Retinal pigment epithelial cell (primary cell): ENCODE results near the gene KIF26B.

ENCODE experiments used
- DNase-seq: peaks from one replicate; pipeline ENCODE4 v3.0.0-alpha.2; 2010; ENCODE audit warnings: low read depth
- H3K4me3 ChIP-seq: 2 replicates; pipeline ENCODE4 v1.5.1; 2011; ENCODE audit warnings: mild to moderate bottlenecking, low read length, control low read depth, moderate library complexity
- TF ChIP-seq, protein P1 (sequence below): conservative IDR thresholded peaks from 2 replicates; pipeline ENCODE4 v1.5.1; 2011; ENCODE audit warnings: low read depth, low read length, control low read depth, inconsistent platforms

KIF26B gene

DNA sequence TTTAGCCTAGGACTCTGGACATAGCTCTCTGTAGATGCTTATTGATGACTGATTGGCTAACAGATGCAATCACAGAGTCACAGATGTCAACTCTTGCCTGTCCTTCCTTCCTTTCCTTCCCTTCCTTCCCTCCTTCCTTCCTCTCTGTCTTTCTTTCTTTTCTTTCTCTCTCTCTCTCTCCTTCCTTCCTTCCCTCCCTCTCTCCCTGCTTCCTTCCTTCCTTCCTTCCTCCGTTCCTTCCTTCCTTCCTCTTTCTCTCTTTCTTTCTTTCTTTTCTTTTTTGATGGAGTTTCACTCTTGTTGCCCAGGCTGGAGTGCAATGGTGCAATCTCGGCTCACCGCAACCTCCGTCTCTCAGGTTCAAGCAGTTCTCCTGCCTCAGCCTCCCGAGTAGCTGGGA, 106.1 kb downstream of the KIF26B start:
- TF ChIP-seq, protein P1, sequence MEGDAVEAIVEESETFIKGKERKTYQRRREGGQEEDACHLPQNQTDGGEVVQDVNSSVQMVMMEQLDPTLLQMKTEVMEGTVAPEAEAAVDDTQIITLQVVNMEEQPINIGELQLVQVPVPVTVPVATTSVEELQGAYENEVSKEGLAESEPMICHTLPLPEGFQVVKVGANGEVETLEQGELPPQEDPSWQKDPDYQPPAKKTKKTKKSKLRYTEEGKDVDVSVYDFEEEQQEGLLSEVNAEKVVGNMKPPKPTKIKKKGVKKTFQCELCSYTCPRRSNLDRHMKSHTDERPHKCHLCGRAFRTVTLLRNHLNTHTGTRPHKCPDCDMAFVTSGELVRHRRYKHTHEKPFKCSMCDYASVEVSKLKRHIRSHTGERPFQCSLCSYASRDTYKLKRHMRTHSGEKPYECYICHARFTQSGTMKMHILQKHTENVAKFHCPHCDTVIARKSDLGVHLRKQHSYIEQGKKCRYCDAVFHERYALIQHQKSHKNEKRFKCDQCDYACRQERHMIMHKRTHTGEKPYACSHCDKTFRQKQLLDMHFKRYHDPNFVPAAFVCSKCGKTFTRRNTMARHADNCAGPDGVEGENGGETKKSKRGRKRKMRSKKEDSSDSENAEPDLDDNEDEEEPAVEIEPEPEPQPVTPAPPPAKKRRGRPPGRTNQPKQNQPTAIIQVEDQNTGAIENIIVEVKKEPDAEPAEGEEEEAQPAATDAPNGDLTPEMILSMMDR, result no peak
- no peak overlapping the region for H3K4me3 ChIP-seq
- no peak for DNase-seq

DNA sequence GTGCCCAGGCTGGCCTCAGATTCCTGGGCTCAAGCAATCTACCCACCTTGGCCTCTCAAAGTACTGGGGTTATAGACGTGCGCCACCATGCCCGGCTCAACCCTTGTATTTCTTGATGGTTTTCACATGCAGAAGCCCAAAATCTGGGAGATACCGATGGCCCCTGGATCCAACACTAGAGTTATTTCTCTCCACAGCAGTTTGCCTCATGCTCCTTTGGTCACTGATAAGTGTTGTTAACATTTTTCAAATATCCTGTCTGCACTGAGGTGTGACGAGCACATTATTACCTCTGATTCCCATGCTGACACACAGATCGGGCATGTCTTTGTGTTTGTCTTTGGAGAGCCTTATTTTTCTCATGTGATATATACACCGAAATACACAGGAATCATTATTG, 107.0 kb downstream of the KIF26B start:
- H3K4me3 ChIP-seq, result no peak overlapping the region
- TF ChIP-seq, protein P1, result no peak
- no peak for DNase-seq

DNA sequence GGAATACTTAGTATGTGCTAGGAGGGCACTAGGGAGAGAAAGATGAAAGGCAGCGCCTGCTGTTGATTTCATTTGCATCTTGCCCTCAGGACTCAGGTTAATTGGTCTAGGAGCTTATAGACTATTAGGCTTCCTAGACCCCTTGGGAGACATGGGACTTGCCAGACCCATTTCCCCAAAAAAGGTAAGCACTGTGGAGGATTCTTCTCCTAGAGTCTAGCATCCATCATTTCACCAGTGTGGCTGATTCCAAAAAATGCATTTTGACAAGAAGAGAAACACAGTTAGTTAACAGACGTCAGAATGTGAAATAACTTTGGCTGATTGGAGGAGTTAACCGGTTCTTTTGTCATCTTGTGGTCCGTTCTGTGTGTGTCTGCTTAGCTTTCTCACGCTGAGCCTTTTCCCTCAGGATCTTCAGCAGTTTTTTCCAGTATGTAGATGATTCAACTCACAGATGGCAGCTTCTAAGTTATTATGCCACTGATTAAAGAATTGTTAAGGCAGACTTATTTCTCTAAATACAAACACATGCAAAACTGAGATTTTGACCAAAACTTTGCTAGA, 108.8 kb downstream of the KIF26B start:
- TF ChIP-seq, protein P1, result no peak
- no peak for DNase-seq
- no peak overlapping the region for H3K4me3 ChIP-seq

DNA sequence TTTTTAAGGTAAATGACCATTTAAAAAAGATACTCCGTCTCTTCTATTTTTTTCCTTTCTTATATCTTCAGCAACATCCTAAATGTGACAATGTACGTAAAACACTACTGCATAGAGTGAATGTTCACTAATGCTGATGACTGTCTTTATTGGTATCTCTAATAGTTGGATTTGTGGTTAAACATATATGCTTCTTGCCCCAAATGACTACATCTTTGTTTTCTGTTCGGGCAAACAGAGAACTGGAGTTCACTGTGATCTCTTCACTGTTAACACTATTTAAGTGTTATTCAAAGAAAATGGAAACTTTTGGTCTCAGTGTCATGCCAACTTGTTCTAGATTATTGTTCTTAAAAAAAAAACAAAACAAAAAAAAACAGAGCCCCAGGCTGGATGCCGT, 109.4 kb downstream of the KIF26B start:
- TF ChIP-seq, protein P1, result no peak
- no peak overlapping the region for H3K4me3 ChIP-seq
- DNase-seq, result no peak

DNA sequence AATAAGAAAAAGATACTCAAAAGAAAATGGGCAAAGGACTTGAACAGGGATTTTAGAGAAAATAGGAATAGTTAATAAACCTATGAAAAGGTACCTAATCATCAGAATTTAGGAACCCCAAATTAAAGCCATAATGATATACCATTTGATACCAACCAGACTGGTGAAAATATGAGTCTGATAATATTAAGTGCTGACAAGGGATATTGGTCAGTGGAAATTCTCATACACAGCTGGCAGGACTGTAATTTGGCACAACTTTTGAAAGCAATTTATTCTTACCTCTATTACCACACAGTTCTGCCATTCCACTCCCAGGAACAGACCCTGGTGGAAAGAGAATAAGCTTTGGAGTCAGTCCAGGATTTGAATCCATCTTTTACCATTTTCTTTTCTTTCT, 111.3 kb downstream of the KIF26B start:
- TF ChIP-seq, protein P1, result no peak
- DNase-seq, result no peak

DNA sequence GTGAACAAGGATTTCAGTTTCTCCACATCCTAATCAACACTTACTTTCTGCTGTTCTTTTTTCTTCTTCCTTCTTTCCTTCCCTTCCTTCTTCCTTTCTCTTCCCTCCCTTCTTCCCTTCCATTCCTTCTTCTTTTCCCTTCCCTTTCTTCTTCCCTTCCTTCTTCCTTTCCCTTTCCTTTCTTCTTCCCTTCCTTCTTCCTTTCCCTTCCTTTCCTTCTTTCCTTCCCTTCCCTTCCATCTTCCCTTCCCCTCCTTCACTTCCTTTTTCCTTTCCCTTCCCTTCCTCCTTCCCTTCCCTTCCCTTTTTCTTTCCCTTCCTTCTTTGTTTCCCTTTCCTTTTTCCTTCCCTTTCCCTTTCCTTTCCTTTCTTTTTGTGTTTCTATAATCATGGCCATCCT, 115.3 kb downstream of the KIF26B start:
- DNase-seq, result no peak
- TF ChIP-seq, protein P1, result no peak
- no peak overlapping the region for H3K4me3 ChIP-seq

More for the DNA sequence above, 111.3 kb downstream of the KIF26B start:
- no peak overlapping the region for H3K4me3 ChIP-seq

DNA sequence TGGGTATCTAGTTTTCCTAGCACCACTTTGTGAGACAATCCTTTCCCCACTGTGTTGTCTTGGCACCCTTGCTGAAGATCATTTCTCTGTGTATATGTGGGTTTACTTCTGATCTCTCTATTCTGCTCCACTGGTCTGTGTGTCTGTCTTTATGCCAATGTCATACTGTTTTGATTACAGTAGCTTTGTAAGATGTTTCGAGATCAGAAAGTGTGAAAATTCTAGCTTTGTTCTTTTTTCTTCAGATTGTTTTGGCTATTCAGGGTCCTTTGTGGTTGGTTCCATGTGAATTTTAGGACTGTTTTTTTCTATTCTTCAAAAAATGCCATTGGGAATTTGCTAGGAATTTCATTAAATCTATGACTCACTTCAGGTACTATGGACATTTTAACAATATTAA, 116.2 kb downstream of the KIF26B start:
- TF ChIP-seq, protein P1, result no peak
- DNase-seq, result no peak
- H3K4me3 ChIP-seq, result no peak overlapping the region
